Measurements from ENCODE around the gene SEMA6A. TPM values are rescaled to one million over a fixed set of nuclear protein-coding genes. Genes with fewer than 3 reads are reported as not detected.
A peak's percentile ranks its signal among the peaks of the same experiment; 100 is the strongest.

The SEMA6A gene
- total and polyA plus RNA-seq, 10 donors: 0.88 to 78.6 (median 30.4) TPM

GRCh38 chr5:116529615-116530014 is 45.0 kb downstream of the SEMA6A start:
- Histone ChIP-seq H3K4me1 (peaks cover 0 to 2% (median 0%) of the 10 kb centered on the region in 6 donors), H3K27me3 (replicated peaks in 1 of 7) (no peaks in the 10 kb centered on the region), H3K9me3 (no peaks in the 10 kb centered on the region), H3K36me3 (no peaks in the 10 kb centered on the region), H3K4me3 (no peak overlapping the region), H3K27ac (no peak overlapping the region)
- DNase-seq: no peak
- 75 to 94% (median 89%) methylated on average over 4 of the region's 4 CpGs for WGBS, 5 donors
- intact Hi-C loops (cut with DNase I; ENCODE audit: low total_unique reads): no loop called here
- TF ChIP-seq POLR2A (IDR thresholded peaks at IDR 0.05): no peak
- no peak for TF ChIP-seq POLR2AphosphoS5 (IDR thresholded peaks at IDR 0.05)
- TF ChIP-seq CTCF (IDR thresholded peaks at IDR 0.05 in 8 of 11, conservative IDR thresholded peaks at IDR 0.05 in 3 of 11): no peak

DNA sequence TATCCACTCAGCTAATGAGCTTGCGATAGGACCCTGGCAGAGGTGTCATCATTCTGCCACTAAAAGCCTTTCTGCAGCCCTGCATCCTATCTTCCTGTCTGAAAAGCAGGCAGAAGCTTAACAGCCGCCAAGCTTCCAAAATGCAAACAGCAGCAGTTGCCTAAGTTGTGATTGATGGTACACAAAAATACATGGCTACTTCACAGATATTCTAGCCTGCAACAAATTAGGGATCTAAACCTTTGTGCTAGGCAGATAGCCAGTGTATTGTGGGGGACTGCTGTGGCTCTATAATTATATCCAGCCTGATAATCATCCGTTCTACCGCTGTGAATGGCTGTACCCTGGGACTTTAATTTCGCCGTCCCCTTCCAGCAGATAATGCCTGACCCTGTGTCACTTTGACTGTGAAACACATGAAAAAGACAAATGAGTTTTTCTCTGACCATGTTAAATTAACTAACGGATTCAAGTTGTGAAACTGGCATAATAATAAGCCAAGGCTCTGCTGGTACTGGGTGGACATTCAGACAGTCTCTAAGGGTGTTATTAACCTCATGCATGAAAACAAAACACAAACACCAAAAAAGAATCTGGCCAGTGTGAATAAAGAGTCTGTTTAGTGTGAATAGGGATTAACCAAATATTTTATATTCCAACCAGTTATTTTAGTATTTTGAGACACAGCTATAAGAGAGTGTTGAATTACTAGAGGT is 45.9 kb downstream of the SEMA6A start:
- no peak for DNase-seq
- Histone ChIP-seq H3K27me3 (replicated peaks in 1 of 7) (no peaks in the 10 kb centered on the region), H3K9me3 (no peaks in the 10 kb centered on the region), H3K4me1 (peaks cover 0 to 2% (median 0%) of the 10 kb centered on the region in 6 donors), H3K27ac (no peak overlapping the region), H3K36me3 (no peaks in the 10 kb centered on the region), H3K4me3 (no peak overlapping the region)
- 65 to 80% (median 74%) methylated on average over 7 of the region's 7 CpGs for WGBS, 5 donors
- TF ChIP-seq POLR2AphosphoS5 (IDR thresholded peaks at IDR 0.05) (no peak), POLR2A (IDR thresholded peaks at IDR 0.05) (no peak), CTCF (IDR thresholded peaks at IDR 0.05 in 8 of 11, conservative IDR thresholded peaks at IDR 0.05 in 3 of 11) (no peak)
- intact Hi-C loops (cut with DNase I; ENCODE audit: low total_unique reads): no loop called here

- no peak for DNase-seq
- Histone ChIP-seq H3K27me3 (replicated peaks in 1 of 7) (no peaks in the 10 kb centered on the region), H3K9me3 (no peaks in the 10 kb centered on the region), H3K4me1 (peaks cover 0 to 2% (median 0%) of the 10 kb centered on the region in 6 donors), H3K36me3 (no peaks in the 10 kb centered on the region), H3K27ac (no peak overlapping the region), H3K4me3 (no peak overlapping the region)
- 88 to 93% (median 90%) methylated on average over 6 of the region's 6 CpGs for whole genome bisulfite sequencing, 5 donors
- intact Hi-C loops (cut with DNase I; ENCODE audit: low total_unique reads): no loop called here
- TF ChIP-seq CTCF (IDR thresholded peaks at IDR 0.05 in 8 of 11, conservative IDR thresholded peaks at IDR 0.05 in 3 of 11): no peak
- TF ChIP-seq POLR2AphosphoS5 (IDR thresholded peaks at IDR 0.05): no peak
- TF ChIP-seq POLR2A (IDR thresholded peaks at IDR 0.05): no peak
These were observed 47.0 kb downstream of the SEMA6A start for GRCh38 chr5:116527582-116527981.

GRCh38 chr5:116525674-116526073 is 48.9 kb downstream of the SEMA6A start:
- Histone ChIP-seq H3K4me1 (peaks cover 0 to 2% (median 0%) of the 10 kb centered on the region in 6 donors), H3K4me3 (no peak overlapping the region), H3K27me3 (replicated peaks in 1 of 7) (no peaks in the 10 kb centered on the region), H3K27ac (peak overlapping the region in 2 of 8 donors; percentile 1 to 12), H3K9me3 (no peaks in the 10 kb centered on the region), H3K36me3 (no peaks in the 10 kb centered on the region)
- intact Hi-C loops (cut with DNase I; ENCODE audit: low total_unique reads): no loop called here
- no peak for DNase-seq
- TF ChIP-seq CTCF (IDR thresholded peaks at IDR 0.05 in 8 of 11, conservative IDR thresholded peaks at IDR 0.05 in 3 of 11) (no peak), POLR2AphosphoS5 (IDR thresholded peaks at IDR 0.05) (no peak), POLR2A (IDR thresholded peaks at IDR 0.05) (no peak)
- 77 to 96% (median 93%) methylated on average over 3 of the region's 3 CpGs for WGBS, 5 donors
